ENCODE data around the gene NHSL1.

Gene NHSL1

GRCh38 chr6:138497286-138497685 lies 2.0 kb downstream of the NHSL1 start:
- H3K9me3 ChIP-seq (ENCODE audit: control insufficient read depth in 2 of 2, low read length in 2 of 2), result no peaks in the 10 kb centered on the region
- peak overlapping the region; percentile 62 to 86 for H3K27ac ChIP-seq (ENCODE audit: low read depth in 2 of 2, low read length in 2 of 2)
- peak overlapping the region; percentile 20 to 78 for H3K9ac ChIP-seq (ENCODE audit: low read depth in 1 of 2, low read length in 2 of 2)
- peak overlapping the region; percentile 56 to 80 for H3K4me3 ChIP-seq (ENCODE audit: low read length in 2 of 2)
- H3K36me3 ChIP-seq (ENCODE audit: control insufficient read depth in 2 of 2, insufficient read depth in 2 of 2, low read length in 2 of 2), result peaks cover 4 to 7% of the 10 kb centered on the region in 2 donors
- H3K27me3 ChIP-seq (ENCODE audit: control insufficient read depth in 2 of 2, insufficient read depth in 2 of 2, low read length in 2 of 2), result no peaks in the 10 kb centered on the region
- H3K4me1 ChIP-seq (ENCODE audit: control insufficient read depth in 2 of 2, insufficient read depth in 2 of 2, low read length in 2 of 2), result peaks cover 4 to 55% of the 10 kb centered on the region in 2 donors

GRCh38 chr6:138494312-138494711 lies 5.0 kb downstream of the NHSL1 start:
- H3K27me3 ChIP-seq (ENCODE audit: control insufficient read depth in 2 of 2, insufficient read depth in 2 of 2, low read length in 2 of 2), result no peaks in the 10 kb centered on the region
- peak overlapping the region in 1 of 2 donors; percentile 9 for H3K4me3 ChIP-seq (ENCODE audit: low read length in 2 of 2)
- H3K27ac ChIP-seq (ENCODE audit: low read depth in 2 of 2, low read length in 2 of 2), result no peak overlapping the region
- H3K9ac ChIP-seq (ENCODE audit: low read depth in 1 of 2, low read length in 2 of 2), result no peak overlapping the region
- peaks cover 0 to 53% of the 10 kb centered on the region in 2 donors for H3K4me1 ChIP-seq (ENCODE audit: control insufficient read depth in 2 of 2, insufficient read depth in 2 of 2, low read length in 2 of 2)
- peaks cover 4 to 7% of the 10 kb centered on the region in 2 donors for H3K36me3 ChIP-seq (ENCODE audit: control insufficient read depth in 2 of 2, insufficient read depth in 2 of 2, low read length in 2 of 2)
- H3K9me3 ChIP-seq (ENCODE audit: control insufficient read depth in 2 of 2, low read length in 2 of 2), result no peaks in the 10 kb centered on the region

GRCh38 chr6:138493413-138493812 lies 5.9 kb downstream of the NHSL1 start:
- Histone ChIP-seq H3K36me3 (ENCODE audit: control insufficient read depth in 2 of 2, insufficient read depth in 2 of 2, low read length in 2 of 2) (peaks cover 4 to 14% of the 10 kb centered on the region in 2 donors), H3K27me3 (ENCODE audit: control insufficient read depth in 2 of 2, insufficient read depth in 2 of 2, low read length in 2 of 2) (no peaks in the 10 kb centered on the region), H3K9ac (ENCODE audit: low read depth in 1 of 2, low read length in 2 of 2) (peak overlapping the region in 1 of 2 donors; percentile 14), H3K4me3 (ENCODE audit: low read length in 2 of 2) (peak overlapping the region in 1 of 2 donors; percentile 10), H3K27ac (ENCODE audit: low read depth in 2 of 2, low read length in 2 of 2) (peak overlapping the region in 1 of 2 donors; percentile 47), H3K9me3 (ENCODE audit: control insufficient read depth in 2 of 2, low read length in 2 of 2) (no peaks in the 10 kb centered on the region), H3K4me1 (ENCODE audit: control insufficient read depth in 2 of 2, insufficient read depth in 2 of 2, low read length in 2 of 2) (peaks cover 0 to 58% of the 10 kb centered on the region in 2 donors)

GRCh38 chr6:138492871-138493270 lies 6.4 kb downstream of the NHSL1 start:
- Histone ChIP-seq H3K9me3 (ENCODE audit: control insufficient read depth in 2 of 2, low read length in 2 of 2) (no peaks in the 10 kb centered on the region), H3K4me1 (ENCODE audit: control insufficient read depth in 2 of 2, insufficient read depth in 2 of 2, low read length in 2 of 2) (peaks cover under 1 to 62% of the 10 kb centered on the region in 2 donors), H3K4me3 (ENCODE audit: low read length in 2 of 2) (no peak overlapping the region), H3K9ac (ENCODE audit: low read depth in 1 of 2, low read length in 2 of 2) (no peak overlapping the region), H3K27me3 (ENCODE audit: control insufficient read depth in 2 of 2, insufficient read depth in 2 of 2, low read length in 2 of 2) (no peaks in the 10 kb centered on the region), H3K27ac (ENCODE audit: low read depth in 2 of 2, low read length in 2 of 2) (no peak overlapping the region), H3K36me3 (ENCODE audit: control insufficient read depth in 2 of 2, insufficient read depth in 2 of 2, low read length in 2 of 2) (peaks cover 4 to 14% of the 10 kb centered on the region in 2 donors)

- peaks cover 8 to 69% of the 10 kb centered on the region in 2 donors for H3K4me1 ChIP-seq (ENCODE audit: control insufficient read depth in 2 of 2, insufficient read depth in 2 of 2, low read length in 2 of 2)
- H3K4me3 ChIP-seq (ENCODE audit: low read length in 2 of 2), result no peak overlapping the region
- peak overlapping the region in 1 of 2 donors; percentile 5 for H3K27ac ChIP-seq (ENCODE audit: low read depth in 2 of 2, low read length in 2 of 2)
- peak overlapping the region in 1 of 2 donors; percentile 3 for H3K9ac ChIP-seq (ENCODE audit: low read depth in 1 of 2, low read length in 2 of 2)
- peaks cover 4 to 14% of the 10 kb centered on the region in 2 donors for H3K36me3 ChIP-seq (ENCODE audit: control insufficient read depth in 2 of 2, insufficient read depth in 2 of 2, low read length in 2 of 2)
- no peaks in the 10 kb centered on the region for H3K9me3 ChIP-seq (ENCODE audit: control insufficient read depth in 2 of 2, low read length in 2 of 2)
- H3K27me3 ChIP-seq (ENCODE audit: control insufficient read depth in 2 of 2, insufficient read depth in 2 of 2, low read length in 2 of 2), result no peaks in the 10 kb centered on the region
Observed at GRCh38 chr6:138492113-138492512, 7.2 kb downstream of the NHSL1 start.

- H3K36me3 ChIP-seq (ENCODE audit: control insufficient read depth in 2 of 2, insufficient read depth in 2 of 2, low read length in 2 of 2), result peaks cover 7 to 11% of the 10 kb centered on the region in 2 donors
- no peaks in the 10 kb centered on the region for H3K27me3 ChIP-seq (ENCODE audit: control insufficient read depth in 2 of 2, insufficient read depth in 2 of 2, low read length in 2 of 2)
- no peak overlapping the region for H3K4me3 ChIP-seq (ENCODE audit: low read length in 2 of 2)
- peak overlapping the region in 1 of 2 donors; percentile 2 for H3K9ac ChIP-seq (ENCODE audit: low read depth in 1 of 2, low read length in 2 of 2)
- peak overlapping the region; percentile 41 to 53 for H3K27ac ChIP-seq (ENCODE audit: low read depth in 2 of 2, low read length in 2 of 2)
- H3K4me1 ChIP-seq (ENCODE audit: control insufficient read depth in 2 of 2, insufficient read depth in 2 of 2, low read length in 2 of 2), result peaks cover 18 to 68% of the 10 kb centered on the region in 2 donors
- H3K9me3 ChIP-seq (ENCODE audit: control insufficient read depth in 2 of 2, low read length in 2 of 2), result no peaks in the 10 kb centered on the region
Observed at GRCh38 chr6:138491017-138491416, 8.3 kb downstream of the NHSL1 start.

GRCh38 chr6:138489846-138490245 lies 9.4 kb downstream of the NHSL1 start:
- Histone ChIP-seq H3K9me3 (ENCODE audit: control insufficient read depth in 2 of 2, low read length in 2 of 2) (no peaks in the 10 kb centered on the region), H3K9ac (ENCODE audit: low read depth in 1 of 2, low read length in 2 of 2) (no peak overlapping the region), H3K36me3 (ENCODE audit: control insufficient read depth in 2 of 2, insufficient read depth in 2 of 2, low read length in 2 of 2) (peaks cover 3 to 7% of the 10 kb centered on the region in 2 donors), H3K4me1 (ENCODE audit: control insufficient read depth in 2 of 2, insufficient read depth in 2 of 2, low read length in 2 of 2) (peaks cover 23 to 75% of the 10 kb centered on the region in 2 donors), H3K27ac (ENCODE audit: low read depth in 2 of 2, low read length in 2 of 2) (no peak overlapping the region), H3K4me3 (ENCODE audit: low read length in 2 of 2) (no peak overlapping the region), H3K27me3 (ENCODE audit: control insufficient read depth in 2 of 2, insufficient read depth in 2 of 2, low read length in 2 of 2) (no peaks in the 10 kb centered on the region)

- Histone ChIP-seq H3K4me1 (ENCODE audit: control insufficient read depth in 2 of 2, insufficient read depth in 2 of 2, low read length in 2 of 2) (peaks cover 23 to 57% of the 10 kb centered on the region in 2 donors), H3K27me3 (ENCODE audit: control insufficient read depth in 2 of 2, insufficient read depth in 2 of 2, low read length in 2 of 2) (no peaks in the 10 kb centered on the region), H3K9ac (ENCODE audit: low read depth in 1 of 2, low read length in 2 of 2) (no peak overlapping the region), H3K27ac (ENCODE audit: low read depth in 2 of 2, low read length in 2 of 2) (peak overlapping the region; percentile 75 to 83), H3K4me3 (ENCODE audit: low read length in 2 of 2) (peak overlapping the region in 1 of 2 donors; percentile 38), H3K36me3 (ENCODE audit: control insufficient read depth in 2 of 2, insufficient read depth in 2 of 2, low read length in 2 of 2) (peaks cover 3 to 13% of the 10 kb centered on the region in 2 donors), H3K9me3 (ENCODE audit: control insufficient read depth in 2 of 2, low read length in 2 of 2) (no peaks in the 10 kb centered on the region)
Observed at GRCh38 chr6:138487102-138487604, 12.1 kb downstream of the NHSL1 start.

- no peaks in the 10 kb centered on the region for H3K9me3 ChIP-seq (ENCODE audit: control insufficient read depth in 2 of 2, low read length in 2 of 2)
- no peak overlapping the region for H3K9ac ChIP-seq (ENCODE audit: low read depth in 1 of 2, low read length in 2 of 2)
- peak overlapping the region; percentile 75 to 83 for H3K27ac ChIP-seq (ENCODE audit: low read depth in 2 of 2, low read length in 2 of 2)
Observed at GRCh38 chr6:138486249-138487101, 12.8 kb downstream of the NHSL1 start.

More at GRCh38 chr6:138486249-138487101, 12.8 kb downstream of the NHSL1 start:
- H3K27me3 ChIP-seq (ENCODE audit: control insufficient read depth in 2 of 2, insufficient read depth in 2 of 2, low read length in 2 of 2), result no peaks in the 10 kb centered on the region
- peaks cover 3 to 13% of the 10 kb centered on the region in 2 donors for H3K36me3 ChIP-seq (ENCODE audit: control insufficient read depth in 2 of 2, insufficient read depth in 2 of 2, low read length in 2 of 2)
- H3K4me3 ChIP-seq (ENCODE audit: low read length in 2 of 2), result peak overlapping the region; percentile 3 to 38
- peaks cover 23 to 51% of the 10 kb centered on the region in 2 donors for H3K4me1 ChIP-seq (ENCODE audit: control insufficient read depth in 2 of 2, insufficient read depth in 2 of 2, low read length in 2 of 2)
